GM12864 (cell line): ENCODE results near the gene ANXA1.

Experiments used
- DNase-seq: peaks from one replicate; pipeline ENCODE4 v3.0.0-alpha.2; 2011; ENCODE audit warnings: low read depth
- H3K4me3 ChIP-seq: 2 replicates; pipeline ENCODE4 v1.5.1; 2011; ENCODE audit warnings: mild to moderate bottlenecking, low read depth, low read length, control low read depth
- CTCF ChIP-seq: IDR thresholded peaks from 2 replicates; pipeline ENCODE4 v1.5.1; 2011; ENCODE audit warnings: low read depth, mild to moderate bottlenecking, moderate library complexity, low read length, control low read depth, inconsistent platforms; ENCODE audit errors: missing control alignments

Gene ANXA1

DNA sequence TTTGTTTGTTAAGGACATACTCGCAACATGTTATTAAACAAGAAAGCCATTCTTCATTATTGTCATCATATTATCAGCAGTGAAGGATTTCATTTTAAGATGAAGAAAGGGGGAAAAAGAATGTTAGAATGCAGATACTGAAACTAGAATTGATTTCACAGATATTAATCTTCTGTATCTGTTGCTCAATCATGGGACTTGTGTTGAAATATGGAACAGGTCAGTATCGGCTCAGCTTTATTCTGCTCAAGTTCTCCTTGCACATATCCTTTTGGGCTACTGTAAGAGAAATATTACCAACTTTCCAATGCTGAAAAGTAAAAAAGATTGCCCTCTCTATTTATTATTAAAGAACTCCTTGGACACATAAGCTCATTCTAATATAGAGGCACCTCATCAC lies 13.8 kb upstream of the ANXA1 start:
- H3K4me3 ChIP-seq = no peak overlapping the region
- DNase-seq = no peak
- TF ChIP-seq CTCF = no peak

DNA sequence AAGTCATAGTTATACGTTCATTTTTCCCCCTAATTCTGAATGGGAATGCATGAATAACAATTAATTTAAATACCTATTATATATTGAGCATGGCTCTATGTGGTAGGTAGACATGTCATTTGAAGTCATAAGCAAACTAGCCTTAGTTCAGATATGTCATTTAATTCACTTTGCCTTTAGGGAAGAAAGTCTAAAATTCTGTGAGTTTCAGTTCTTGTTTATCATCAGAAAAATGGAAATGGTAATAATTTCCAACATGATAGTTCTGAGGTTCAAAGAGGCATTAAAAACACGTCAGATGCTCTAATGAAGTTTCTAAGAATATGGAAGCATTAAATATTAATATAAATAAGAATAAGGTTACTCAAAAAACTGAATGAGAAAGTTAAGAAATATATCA lies 13.1 kb upstream of the ANXA1 start:
- DNase-seq = no peak
- TF ChIP-seq CTCF = no peak
- H3K4me3 ChIP-seq = no peak overlapping the region

- DNase-seq = no peak
- H3K4me3 ChIP-seq = no peak overlapping the region
- TF ChIP-seq CTCF = no peak
Measured at GRCh38 chr9:73141282-73141681, 10.4 kb upstream of the ANXA1 start.

- no peak for DNase-seq
- TF ChIP-seq CTCF = no peak
- no peak overlapping the region for H3K4me3 ChIP-seq
Measured at GRCh38 chr9:73143711-73144328, 7.8 kb upstream of the ANXA1 start.

DNA sequence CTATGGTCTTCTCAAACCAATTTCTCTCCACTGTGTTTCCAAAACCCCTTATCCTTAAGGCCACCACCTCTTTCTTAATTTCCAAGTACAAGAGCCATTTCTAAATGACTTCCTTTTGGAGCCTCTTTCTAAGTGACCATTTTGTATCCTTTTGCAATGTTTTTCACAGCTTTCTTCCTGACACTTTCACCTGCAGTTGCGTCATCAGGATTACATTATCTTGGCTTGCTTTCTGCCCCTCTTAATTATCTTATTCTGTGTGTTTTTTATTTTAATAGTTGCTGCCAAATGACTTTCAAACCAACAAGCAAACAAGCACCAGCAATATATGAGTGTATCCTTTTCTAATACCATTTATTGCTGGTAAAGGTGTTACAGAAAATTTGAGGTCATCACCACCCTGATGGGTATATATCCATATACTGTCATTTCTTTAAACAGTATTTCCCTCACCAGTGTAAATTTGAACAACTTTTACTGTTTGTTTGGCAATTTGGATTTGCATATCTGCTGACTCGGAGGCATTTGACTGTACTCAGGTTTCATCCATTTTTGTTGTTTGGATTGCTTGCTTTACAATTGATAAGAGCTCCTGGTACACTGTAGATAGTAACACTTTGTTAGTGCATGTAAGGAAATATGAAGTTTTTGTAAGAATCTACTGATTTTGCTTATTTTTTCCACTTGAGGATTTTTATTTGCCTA lies 5.4 kb upstream of the ANXA1 start:
- no peak overlapping the region for H3K4me3 ChIP-seq
- no peak for DNase-seq
- TF ChIP-seq CTCF = no peak

GRCh38 chr9:73148447-73148937 lies 3.2 kb upstream of the ANXA1 start:
- DNase-seq = no peak
- H3K4me3 ChIP-seq = no peak overlapping the region
- TF ChIP-seq CTCF = no peak
